HG03159 (cell line): ENCODE results near the gene ZPR1.
A peak's percentile ranks its signal among the peaks of the same experiment; 100 is the strongest.
"Not testable (repeated sequence)": the region's sequence is repeated elsewhere in the genome, so short reads cannot be mapped to it uniquely, and the experiment has no call there.

ENCODE experiments used
- ATAC-seq: cut with Tn5 transposase; IDR thresholded peaks from one replicate; pipeline ENCODE4 v1.9.1; 2021; ENCODE audit warnings: mild to moderate bottlenecking, moderate library complexity; ENCODE audit not compliant: unreplicated experiment

ZPR1 gene

GRCh38 chr11:116787786-116788486, at the start of gene ZPR1:
Gene ZPR1, minus strand, starts transcription at chr11:116788023. Its CDS starts 33 bp downstream, at chr11:116787990.
- peak; percentile 83 for ATAC-seq

GRCh38 chr11:116836632-116836991, 48.8 kb upstream of the ZPR1 start:
- no peak for ATAC-seq

- peak; percentile 77 for ATAC-seq
Observed at GRCh38 chr11:116835791-116836631, 48.2 kb upstream of the ZPR1 start.

GRCh38 chr11:116835042-116835772, 47.4 kb upstream of the ZPR1 start:
- peak; percentile 25 for ATAC-seq

- not testable (repeated sequence) for ATAC-seq
Observed at GRCh38 chr11:116834535-116835041, 46.8 kb upstream of the ZPR1 start.

- no peak for ATAC-seq
Observed at GRCh38 chr11:116833816-116834534, 46.2 kb upstream of the ZPR1 start.

GRCh38 chr11:116833491-116833815, 45.6 kb upstream of the ZPR1 start:
- no peak for ATAC-seq

GRCh38 chr11:116832350-116833290, 44.8 kb upstream of the ZPR1 start:
- no peak for ATAC-seq

GRCh38 chr11:116831790-116832349, 44.0 kb upstream of the ZPR1 start:
- no peak for ATAC-seq

GRCh38 chr11:116830184-116830912, 42.5 kb upstream of the ZPR1 start:
- ATAC-seq: no peak

GRCh38 chr11:116829525-116830183, 41.8 kb upstream of the ZPR1 start, which contains the start of gene APOC3:
Gene APOC3, plus strand, starts transcription at chr11:116829907. Its CDS starts 676 bp downstream, at chr11:116830583.
- no peak for ATAC-seq

GRCh38 chr11:116828632-116829524, 41.1 kb upstream of the ZPR1 start:
- ATAC-seq: no peak

GRCh38 chr11:116827461-116827860, 39.6 kb upstream of the ZPR1 start:
- ATAC-seq: no peak

- no peak for ATAC-seq
Observed at GRCh38 chr11:116826751-116827431, 39.1 kb upstream of the ZPR1 start.

GRCh38 chr11:116825854-116826750, 38.3 kb upstream of the ZPR1 start:
- ATAC-seq: no peak
